Activated naive CD8-positive, alpha-beta T cell treated with anti-CD3 and anti-CD28 coated beads, Interleukin-2, amount 50 U/mL, for 16 hours (primary cell): ENCODE data around the gene OR2AT4.
"Not testable (repeated sequence)": the region's sequence is repeated elsewhere in the genome, so short reads cannot be mapped to it uniquely, and the experiment has no call there.

Experiments used
- DNase-seq: peaks from one replicate; pipeline ENCODE4 v3.0.0-alpha.2; 2020; ENCODE audit warnings: low read depth, low spot score

The OR2AT4 gene

GRCh38 chr11:75068993-75069392 is 27.7 kb downstream of the OR2AT4 start:
- no peak for DNase-seq

- DNase-seq: no peak
Observed at GRCh38 chr11:75068559-75068958, 28.1 kb downstream of the OR2AT4 start.

DNA sequence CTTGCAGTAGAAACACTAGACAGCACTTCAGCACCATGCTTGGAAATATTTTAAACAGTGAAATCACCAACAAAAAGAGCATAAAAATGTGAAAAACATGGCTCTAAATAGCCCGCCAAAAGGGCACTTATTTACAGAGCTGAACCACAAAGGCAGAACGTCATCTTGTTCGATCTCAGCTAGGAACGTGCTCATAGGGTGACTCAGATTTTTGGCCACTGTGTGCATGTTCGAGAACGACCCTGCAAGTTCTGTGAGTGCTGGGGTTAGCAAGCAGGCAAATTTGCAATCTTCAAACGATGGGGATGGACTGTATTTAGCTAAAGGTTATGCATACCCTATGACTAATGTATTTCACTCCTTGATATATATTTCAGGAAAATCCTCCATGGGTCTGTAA is 30.6 kb downstream of the OR2AT4 start:
- DNase-seq: no peak

DNA sequence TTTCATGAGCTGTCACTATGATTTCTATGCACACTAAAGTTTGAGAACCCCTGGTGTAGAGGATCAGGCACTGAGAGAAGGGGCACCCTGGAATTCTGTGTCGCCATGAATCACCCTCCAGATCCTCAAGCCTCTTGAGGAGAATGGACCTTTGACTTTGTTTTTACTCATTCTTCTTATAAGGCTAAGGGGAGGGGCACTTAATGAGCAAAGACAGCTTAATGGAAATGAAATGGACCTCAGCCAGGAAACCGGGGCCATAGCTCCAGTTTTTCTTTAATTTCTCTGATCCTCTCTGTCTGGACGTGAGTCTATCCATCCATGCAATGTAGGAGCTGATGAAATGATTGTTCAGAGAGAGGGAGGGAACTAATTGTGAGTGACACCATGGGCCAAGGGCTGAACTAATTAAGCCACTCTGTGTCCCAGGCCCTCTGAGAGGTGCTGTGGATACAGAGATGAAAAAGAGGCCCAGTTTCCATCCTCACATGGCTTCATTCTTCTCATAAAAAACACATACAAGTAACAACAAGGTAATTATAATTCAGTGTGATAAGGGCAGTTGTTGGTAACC is 32.8 kb downstream of the OR2AT4 start:
- no peak for DNase-seq

- no peak for DNase-seq
Observed at GRCh38 chr11:75059299-75059698, 37.4 kb downstream of the OR2AT4 start.

- DNase-seq: no peak
Observed at GRCh38 chr11:75056814-75057213, 39.9 kb downstream of the OR2AT4 start.

DNA sequence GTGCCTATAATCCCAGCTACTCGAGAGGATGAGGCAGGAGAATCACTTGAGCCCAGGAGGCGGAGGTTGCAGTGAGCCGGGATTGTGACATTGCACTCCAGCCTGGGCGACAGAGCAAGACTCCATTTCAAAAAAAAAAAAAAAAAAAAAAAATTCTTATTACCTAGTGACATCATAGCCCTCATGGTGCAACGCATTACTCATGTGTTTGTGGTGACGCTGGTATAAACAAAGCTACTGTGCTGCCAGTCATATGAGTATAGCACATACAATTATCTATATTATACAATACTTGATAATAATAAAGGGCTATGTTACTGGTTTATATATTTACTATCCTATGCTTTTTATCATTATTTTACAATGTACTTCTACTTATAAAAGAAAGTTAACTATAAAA is 41.2 kb downstream of the OR2AT4 start:
- no peak for DNase-seq

- no peak for DNase-seq
Observed at GRCh38 chr11:75052457-75052856, 44.2 kb downstream of the OR2AT4 start.

DNA sequence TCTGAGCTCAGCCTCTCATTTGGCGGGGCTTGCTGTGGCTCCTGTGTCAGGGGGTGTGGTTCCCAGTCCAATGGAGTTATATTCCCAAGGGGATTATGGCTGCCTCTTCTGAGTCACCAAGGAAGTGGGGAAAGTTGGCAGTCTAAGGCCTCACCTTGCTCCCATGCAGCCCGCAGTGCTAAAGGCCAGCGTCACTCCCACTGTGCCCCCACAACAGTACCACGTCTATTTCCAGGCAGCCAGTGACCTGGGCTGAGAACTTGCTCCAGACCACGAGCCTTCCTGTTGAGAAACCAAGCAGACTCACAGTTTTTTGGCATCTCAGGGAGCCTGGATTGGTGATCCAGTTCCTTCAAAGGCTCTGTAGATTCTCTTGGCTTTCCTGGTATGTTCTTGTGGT is 45.6 kb downstream of the OR2AT4 start:
- DNase-seq: no peak

GRCh38 chr11:75050516-75050915 is 46.2 kb downstream of the OR2AT4 start:
- no peak for DNase-seq

GRCh38 chr11:75049501-75050266 is 47.0 kb downstream of the OR2AT4 start:
- not testable (repeated sequence) for DNase-seq

- no peak for DNase-seq
Observed at GRCh38 chr11:75047191-75047590, 49.5 kb downstream of the OR2AT4 start.

DNA sequence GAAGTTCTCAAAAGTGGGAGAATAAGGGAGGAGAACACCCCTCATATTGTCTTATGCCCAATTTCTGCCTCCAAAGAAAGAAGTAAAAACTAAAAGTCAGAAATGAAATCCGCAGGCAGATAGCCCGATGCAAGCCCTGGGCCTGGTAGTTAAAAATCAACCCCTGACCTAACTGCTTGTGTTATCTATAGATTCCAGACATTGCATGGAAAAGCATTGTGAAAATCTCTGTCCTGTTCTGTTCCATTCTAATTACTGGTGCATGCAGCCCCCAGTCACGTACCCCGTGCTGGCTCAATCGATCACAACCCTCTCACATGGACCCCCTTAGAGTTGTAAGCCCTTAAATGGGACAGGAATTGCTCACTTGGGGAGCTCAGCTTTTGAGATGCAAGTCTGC is 50.0 kb downstream of the OR2AT4 start:
- DNase-seq: not testable (repeated sequence)

- not testable (repeated sequence) for DNase-seq
Observed at GRCh38 chr11:75044381-75045170, 52.1 kb downstream of the OR2AT4 start.

DNA sequence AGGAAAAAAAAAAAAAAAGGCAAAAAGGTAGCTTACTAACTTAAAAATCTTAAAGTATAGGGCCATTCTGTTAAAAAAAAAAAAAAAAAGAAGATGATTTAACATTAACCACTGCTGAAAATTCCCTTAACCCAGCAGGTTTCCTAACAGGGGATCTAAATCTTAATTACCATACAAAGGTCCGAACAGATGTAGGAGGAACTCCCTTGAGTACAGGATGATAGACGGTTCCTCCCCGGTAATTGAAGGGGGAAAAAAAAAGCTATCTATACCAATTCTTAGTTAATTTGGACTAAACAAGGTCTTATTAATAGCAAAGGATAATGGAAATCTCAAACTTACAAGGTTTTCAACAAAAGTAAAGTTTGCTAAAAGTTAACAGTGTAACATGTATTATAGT is 54.9 kb downstream of the OR2AT4 start:
- not testable (repeated sequence) for DNase-seq

DNA sequence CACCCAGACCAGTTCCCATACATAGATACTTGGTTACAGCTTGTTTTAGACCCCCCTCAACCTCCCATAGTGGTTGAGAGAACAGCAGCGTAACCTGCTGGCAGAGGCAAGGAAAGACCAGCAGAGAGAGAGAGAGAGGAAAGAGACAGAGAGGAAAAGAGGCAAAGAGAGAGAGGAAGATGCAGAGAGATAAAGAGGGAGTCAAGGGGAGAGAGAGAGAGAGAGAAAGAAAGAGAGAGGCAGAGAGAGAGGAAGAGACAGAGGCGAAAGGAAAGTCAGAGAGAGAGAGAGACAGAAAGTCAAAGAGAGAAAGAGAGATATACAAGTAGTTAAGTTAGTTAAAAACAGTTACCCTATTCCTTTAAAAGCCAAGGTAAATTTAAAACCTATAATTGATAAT is 55.4 kb downstream of the OR2AT4 start:
- no peak for DNase-seq

GRCh38 chr11:75040167-75040770 is 56.4 kb downstream of the OR2AT4 start:
- DNase-seq: no peak

DNA sequence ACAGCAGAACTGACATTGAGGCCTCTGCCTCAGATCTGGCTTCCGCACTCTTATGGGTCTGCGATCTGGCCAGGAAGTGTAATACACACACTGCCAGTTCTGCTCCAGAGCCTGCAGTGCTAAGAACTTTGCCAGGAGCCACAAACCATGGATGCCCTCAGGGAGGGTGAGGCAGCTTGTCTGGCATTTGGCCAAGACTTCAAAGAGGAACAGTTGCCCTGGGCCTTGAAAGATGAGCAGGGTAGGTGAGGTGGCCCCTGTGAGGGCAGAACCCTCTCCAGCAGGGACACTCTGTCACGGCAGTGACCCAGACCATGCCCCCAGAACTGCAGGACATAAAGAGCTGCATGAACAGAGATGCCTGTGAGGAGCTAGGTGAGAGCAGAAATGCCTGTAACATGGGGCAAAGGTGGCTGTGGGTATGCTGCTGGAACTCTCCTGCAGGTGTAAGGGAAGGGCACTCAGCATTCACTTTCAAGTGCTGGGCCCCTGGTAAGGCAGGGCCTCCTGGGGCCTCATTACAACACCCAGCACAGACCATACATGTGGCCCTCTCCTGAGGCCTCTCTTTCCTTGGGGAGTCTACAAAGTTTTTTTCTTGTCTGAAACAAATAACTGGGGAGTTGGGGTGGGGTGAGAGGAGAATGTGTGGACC is 60.6 kb downstream of the OR2AT4 start:
- DNase-seq: no peak

GRCh38 chr11:75035256-75035655 is 61.4 kb downstream of the OR2AT4 start:
- no peak for DNase-seq

- no peak for DNase-seq
Observed at GRCh38 chr11:75033916-75034315, 62.8 kb downstream of the OR2AT4 start.

- DNase-seq: no peak
Observed at GRCh38 chr11:75032550-75032935, 64.1 kb downstream of the OR2AT4 start.
